RKO (cell line): Measurements from ENCODE around the gene ARHGEF38.
A peak's percentile ranks its signal among the peaks of the same experiment; 100 is the strongest.
"Not testable (repeated sequence)": the region's sequence is repeated elsewhere in the genome, so short reads cannot be mapped to it uniquely, and the experiment has no call there.

Source experiments
- DNase-seq: peaks from one replicate; pipeline ENCODE4 v3.0.0-alpha.2; 2016; ENCODE audit warnings: low spot score

ARHGEF38 gene

GRCh38 chr4:105652286-105652888, 100.0 kb downstream of the ARHGEF38 start:
- DNase-seq, result no peak

- DNase-seq, result no peak
These were observed 104.8 kb downstream of the ARHGEF38 start for GRCh38 chr4:105657117-105657765.

- DNase-seq, result no peak
These were observed 106.8 kb downstream of the ARHGEF38 start for GRCh38 chr4:105659190-105659589.

GRCh38 chr4:105661028-105661427, 108.6 kb downstream of the ARHGEF38 start:
- DNase-seq, result no peak

DNA sequence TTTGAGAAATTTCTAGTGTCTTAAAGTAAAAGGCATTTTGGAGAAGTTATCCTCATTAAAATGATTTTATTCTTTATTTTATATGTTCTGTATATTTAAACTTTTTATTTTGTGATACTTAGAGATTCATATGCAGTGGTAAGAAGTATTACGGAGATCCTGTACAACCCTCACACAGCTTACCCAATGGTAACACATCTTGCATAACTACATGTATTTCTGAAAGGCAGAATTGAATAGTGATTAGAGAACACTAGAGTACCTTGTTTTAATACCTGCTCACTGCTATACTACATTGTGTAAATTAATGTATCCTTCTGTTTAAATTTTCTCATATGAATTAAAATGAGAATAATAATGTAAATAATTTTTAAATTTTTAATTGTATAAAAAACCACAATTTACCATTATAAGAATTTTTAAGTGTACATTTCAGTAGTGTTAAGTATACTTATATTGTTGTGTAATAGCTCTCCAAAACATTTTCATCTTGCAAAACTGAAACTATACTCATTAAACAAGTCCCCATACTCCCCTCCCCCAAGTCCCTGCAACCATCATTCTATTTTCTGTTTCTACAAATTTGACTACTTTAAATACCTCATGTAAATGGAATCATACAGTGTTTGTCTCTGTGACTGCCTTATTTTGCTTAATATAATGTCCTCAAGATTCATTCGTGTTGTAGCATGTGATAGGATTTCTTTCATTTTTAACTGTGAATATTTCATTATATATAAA, 110.7 kb downstream of the ARHGEF38 start:
- DNase-seq, result no peak

DNA sequence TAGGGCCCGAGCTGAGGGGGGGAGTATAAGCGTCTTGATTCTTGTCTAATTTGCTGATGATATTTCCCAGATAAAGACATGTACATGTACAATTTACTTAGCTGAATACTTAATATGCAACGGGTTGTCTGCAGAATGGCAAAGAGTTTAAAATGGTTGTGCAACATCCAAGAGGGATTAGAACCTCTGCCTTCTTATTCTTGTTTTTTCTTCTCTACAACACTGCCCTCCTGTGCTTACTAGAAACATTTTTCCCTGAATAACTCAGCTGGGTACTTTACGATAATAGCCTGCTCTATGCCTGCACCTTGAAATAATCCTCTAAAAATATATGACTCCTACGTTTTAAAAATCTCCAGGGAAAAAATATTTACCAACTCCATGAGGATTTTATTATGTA, 114.3 kb downstream of the ARHGEF38 start:
- peak; percentile 14 for DNase-seq

DNA sequence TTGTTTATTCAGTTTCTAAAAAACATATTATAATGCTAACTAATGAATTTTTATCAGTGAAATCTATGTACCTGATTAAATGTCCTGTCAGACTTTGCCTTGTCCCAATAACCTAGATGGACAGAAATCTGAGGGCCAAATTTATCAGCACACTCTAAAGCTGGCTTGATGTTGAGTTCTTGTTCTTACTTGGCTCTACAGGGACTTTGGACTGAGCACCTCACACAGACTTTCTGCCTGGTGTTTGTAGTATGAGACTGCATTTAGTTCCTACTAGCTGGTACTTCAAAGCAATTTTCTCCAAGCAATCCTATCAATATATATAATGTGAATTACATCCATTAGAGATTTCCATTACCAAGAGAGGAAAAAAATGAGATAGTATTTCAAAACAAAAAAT, 118.3 kb downstream of the ARHGEF38 start:
- DNase-seq, result no peak

- no peak for DNase-seq
These were observed 118.9 kb downstream of the ARHGEF38 start for GRCh38 chr4:105671301-105671700.

DNA sequence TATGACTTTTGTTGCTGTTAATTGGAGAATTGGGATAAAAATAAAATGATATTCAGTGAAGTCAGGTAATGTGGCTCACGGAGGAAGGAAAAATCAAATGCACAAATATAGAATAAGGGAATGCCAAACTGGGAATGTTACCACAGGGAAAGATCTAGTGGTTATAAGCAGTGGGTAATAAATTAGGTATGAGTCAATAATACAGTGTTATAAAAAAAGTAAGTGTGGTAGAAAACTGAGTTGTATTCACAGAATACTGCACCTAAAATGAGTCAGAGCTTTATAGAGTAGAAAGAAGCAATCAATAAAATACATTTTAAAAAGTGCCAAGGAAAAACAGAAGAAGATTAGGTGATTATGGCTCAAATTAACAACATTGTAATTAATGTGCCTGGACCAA, 121.6 kb downstream of the ARHGEF38 start:
- DNase-seq, result no peak

DNA sequence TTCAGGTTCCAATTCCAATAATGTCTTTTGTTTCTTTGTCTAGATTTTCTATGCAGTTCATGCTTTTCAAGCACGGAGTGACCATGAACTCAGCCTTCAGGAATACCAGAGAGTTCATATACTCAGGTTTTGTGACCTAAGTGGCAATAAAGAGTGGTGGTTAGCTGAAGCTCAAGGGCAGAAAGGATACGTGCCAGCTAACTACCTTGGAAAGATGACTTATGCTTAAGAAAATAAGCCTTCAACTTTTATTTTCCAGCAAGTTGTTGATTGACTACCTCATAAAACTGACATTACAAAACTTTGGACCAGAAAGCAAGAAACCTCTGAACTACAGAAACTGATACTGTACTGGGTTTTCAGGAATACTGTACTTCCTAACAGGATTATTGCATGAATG, 125.3 kb downstream of the ARHGEF38 start:
- DNase-seq, result no peak

- DNase-seq, result no peak
These were observed 126.8 kb downstream of the ARHGEF38 start for GRCh38 chr4:105679186-105679585.

DNA sequence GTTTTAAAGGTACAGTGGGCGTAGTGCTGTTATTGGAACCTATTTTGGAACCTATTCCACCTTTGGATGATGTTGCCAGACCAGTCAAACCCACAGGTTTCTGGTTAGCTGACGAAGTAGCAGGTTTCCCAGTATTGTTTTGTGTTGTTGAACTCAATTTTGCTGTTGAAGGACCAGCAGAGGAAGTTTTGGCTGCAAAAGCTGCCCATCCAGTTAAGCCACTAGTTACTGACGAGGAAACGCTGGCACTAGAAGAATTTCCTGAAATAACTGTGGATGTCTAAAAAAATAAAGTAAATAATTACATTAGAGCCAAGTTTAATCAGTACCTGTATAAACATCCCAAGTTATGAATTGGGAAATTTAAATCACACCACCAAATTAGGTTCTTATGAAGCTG, 130.6 kb downstream of the ARHGEF38 start:
- DNase-seq, result no peak

DNA sequence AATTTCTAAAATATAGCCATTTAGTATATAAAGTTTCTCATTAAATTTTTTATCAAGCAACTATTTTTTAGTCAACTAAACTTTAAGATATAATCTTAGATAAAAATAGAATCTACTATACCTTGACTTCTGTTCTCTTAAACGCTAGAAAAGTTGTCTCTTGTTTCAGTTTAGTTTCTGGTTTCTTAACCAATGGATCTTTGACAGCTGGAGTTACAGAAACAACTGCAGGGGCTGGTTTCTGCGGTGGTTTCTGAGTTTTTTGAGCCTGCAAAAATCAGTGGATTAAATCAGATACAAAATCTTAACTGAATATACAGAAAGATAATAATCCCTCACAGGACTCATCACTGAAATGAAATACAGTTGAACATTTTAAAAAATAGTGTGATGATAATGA, 134.2 kb downstream of the ARHGEF38 start:
- no peak for DNase-seq

DNA sequence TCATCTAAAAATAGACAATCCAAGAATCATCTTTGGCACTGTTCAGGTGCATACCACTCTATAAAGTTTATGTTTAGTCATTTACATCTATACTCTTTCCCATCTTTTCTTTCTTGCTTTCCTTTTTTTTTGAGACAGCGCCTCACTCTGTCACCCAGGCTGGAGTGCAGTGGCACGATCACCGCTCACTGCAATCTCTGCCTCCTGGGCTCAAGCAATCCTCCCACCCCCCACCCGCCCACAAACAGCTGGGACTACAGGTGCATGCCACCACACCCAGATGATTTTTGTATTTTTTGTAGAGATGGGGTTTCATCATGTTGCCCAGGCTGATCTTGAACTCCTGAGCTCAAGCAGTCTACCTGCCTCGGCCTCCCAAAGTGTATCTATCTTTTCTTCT, 142.4 kb downstream of the ARHGEF38 start:
- not testable (repeated sequence) for DNase-seq

DNA sequence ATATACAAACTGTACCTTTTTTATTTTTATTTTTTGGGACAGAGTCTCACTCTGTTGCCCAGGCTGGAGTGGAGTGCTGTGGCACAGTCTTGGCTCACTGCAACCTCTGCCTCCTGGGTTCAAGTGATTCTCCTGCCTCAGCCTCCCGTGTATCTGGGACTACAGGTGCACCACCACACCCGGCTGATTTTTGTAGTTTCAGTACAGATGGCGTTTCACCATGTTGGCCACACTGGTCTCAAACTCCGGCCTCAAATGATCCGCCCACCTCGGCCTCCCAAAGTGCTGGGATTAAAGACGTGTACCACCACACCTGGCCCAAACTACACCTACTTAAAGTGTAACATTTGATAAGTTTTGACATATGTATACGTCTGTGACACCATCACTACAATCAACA, 143.4 kb downstream of the ARHGEF38 start:
- DNase-seq, result not testable (repeated sequence)

DNA sequence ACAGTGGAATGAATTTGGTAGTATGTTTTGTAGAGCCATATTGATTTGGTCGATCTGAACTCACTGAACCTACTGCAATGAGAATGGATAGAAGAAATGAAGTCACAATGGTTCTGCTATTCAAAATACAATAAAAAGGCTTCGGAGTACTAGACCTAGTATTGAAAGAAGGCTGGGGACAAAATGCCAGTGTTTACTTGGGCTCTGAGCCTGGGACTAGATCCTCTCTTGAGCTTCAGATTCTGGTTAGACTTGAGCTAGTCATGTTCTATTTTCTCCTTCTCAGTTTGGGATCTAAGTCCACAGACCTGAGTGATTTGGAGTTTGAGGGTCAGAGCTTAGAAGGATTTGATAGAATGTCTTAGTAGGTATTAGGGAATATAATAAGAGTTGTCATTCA, 146.2 kb downstream of the ARHGEF38 start:
- DNase-seq, result no peak

DNA sequence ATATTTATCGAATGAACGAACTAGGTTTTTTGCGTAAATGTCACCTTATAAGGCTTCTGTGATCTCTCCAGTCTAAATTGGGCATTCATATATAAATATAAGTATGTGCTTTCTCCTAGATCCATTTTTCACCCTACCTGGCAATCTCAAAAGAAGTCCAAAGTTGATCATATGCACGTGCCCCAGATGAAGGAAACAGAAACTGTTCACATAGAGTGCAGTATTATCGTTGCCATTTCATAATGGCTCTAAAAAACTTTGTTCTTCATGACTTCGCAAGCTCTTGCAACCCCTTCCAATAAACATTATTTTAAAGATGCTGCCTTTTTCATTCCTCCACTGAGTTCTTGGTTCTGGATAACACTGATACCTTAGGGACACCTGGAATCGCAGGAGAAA, 155.4 kb downstream of the ARHGEF38 start:
- DNase-seq, result no peak

DNA sequence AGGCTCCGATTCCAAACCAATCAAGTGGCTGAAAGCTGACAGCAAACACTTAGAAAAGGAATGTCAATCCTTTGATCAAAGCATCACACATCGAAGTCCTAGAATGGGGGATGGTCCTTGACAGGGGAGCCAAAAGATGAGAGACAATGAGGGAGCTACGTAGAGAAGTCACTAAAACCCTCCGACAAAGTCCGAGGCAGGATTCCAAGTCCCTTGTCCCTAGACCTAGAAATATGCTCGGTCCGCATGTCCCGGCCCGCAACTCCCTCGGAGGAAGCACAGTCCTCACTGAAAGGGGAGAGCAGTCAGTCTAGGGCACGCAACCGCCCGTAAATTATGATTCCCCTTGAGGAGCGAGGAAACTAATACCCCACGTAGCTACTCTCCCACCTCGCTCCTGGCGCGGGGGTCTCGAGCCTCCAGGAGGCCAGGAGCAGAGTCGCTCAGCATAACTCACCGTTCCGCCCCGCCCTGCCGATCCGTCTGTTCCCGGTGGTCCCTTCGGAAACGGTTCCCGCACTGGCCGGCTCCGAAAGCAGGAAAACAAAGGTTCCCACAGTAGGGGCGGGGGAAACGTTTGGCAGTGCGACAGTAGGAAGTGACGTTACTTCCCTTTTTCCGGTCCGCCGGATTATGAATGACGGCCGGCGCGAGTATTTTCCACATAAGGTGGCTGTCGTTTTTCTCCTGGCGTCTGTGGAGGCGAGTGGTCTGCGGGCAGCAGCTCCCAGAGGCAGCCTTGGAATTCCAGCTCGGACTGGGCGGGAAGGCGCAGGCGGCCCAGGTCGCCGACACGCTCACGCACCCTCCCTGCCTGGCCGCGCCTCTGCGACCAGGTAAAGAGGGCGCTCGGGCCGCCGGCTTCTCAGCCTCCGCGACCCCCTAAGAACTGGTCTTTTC, 156.0 kb downstream of the ARHGEF38 start, which contains the start of the genes GSTCD and INTS12:
TSS of gene GSTCD (plus strand) at position 604 of the 900 bp plus-strand sequence. CDS start 8,830 bp downstream, outside the sequence.
TSS of gene INTS12 (minus strand) at position 509 of the 900 bp plus-strand sequence. CDS start 8,684 bp downstream, outside the sequence.
- DNase-seq, result peak; percentile 93

GRCh38 chr4:105709081-105709450, 156.6 kb downstream of the ARHGEF38 start:
- DNase-seq, result peak; percentile 42

- DNase-seq, result no peak
These were observed 157.7 kb downstream of the ARHGEF38 start for GRCh38 chr4:105710012-105710600.

- DNase-seq, result peak; percentile 32
These were observed 158.3 kb downstream of the ARHGEF38 start for GRCh38 chr4:105710678-105711077.

GRCh38 chr4:105712766-105713165, 160.3 kb downstream of the ARHGEF38 start:
- peak; percentile 45 for DNase-seq
